GM19452 (cell line): ENCODE data around the gene HSPA1L.
"Not testable (repeated sequence)": the region's sequence is repeated elsewhere in the genome, so short reads cannot be mapped to it uniquely, and the experiment has no call there.

Source experiments
- ATAC-seq: cut with Tn5 transposase; IDR thresholded peaks from one replicate; pipeline ENCODE4 v1.9.1; 2021; ENCODE audit not compliant: unreplicated experiment

Gene HSPA1L

GRCh38 chr6:31815025-31815838 is at the start of gene HSPA1L, which contains the start of gene HSPA1A:
HSPA1L (minus strand) TSS chr6:31815283; CDS start chr6:31811972, 3,311 bp downstream.
HSPA1A (plus strand) TSS chr6:31815543; CDS start chr6:31815757, 214 bp downstream.
- no peak for ATAC-seq

DNA sequence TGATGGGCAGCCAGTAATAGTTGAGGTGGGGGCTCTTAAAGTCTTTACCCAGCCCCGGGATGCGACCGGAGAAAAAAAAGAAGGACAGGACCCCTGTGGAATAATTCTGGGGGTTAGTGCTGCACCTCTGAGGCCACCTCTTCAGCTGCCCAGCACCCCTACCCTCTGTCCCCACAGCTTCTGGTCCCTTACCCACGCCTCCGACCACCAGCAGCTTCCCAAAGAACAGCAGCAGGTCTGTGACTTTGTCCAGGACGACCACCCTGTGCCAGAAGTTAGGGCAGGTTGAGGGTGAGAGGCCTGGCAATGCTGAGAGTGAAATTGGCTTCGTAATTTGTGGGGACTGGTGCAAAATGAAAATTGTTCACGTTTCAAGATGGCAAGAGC is 49.7 kb upstream of the HSPA1L start:
- ATAC-seq, result no peak

GRCh38 chr6:31864123-31864562 is 49.1 kb upstream of the HSPA1L start:
- not testable (repeated sequence) for ATAC-seq

DNA sequence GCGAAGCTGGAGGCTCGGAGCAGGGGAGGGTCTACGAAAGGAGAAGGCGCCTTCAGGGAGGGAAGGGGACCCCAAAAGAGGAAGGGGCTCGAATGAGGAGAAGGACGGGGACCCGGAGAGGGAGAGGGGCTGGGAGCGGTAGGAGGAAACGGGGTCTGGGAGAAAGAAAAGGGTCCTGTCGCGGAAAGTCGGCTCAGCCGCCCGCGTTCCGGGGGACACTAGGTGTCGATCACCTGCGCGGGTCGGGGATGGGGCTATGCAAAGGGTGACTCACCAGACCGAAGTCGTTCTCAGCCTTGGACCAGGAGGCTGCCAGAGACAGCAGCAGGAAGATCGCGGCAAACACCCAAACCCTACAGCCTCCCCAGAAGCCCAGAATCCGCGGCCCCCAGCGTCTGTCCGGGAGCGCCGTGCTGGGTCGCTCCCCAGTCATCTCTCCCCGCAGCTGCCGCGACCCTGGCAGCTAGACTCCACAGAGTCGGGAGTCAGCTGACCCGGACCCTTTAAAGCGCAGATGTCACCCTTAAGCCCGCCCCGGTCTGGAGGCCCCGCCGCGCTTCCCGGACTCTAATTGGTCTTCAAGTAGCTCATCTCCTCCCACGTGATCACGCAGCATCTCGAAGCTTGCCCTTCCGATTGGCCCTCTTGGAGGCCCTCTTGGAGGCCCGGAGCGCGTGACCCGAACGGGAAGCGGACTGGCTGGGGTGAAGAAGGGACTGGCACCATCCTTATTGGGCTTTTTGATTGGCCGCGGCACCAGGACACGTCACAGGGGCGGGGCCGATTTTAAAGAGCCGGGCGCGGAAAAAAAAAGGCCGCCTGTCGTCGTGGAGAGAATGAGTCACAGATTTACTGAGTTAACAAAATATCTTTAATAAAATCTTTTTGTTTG is 47.5 kb upstream of the HSPA1L start, which contains the start of gene NEU1:
Gene NEU1 (minus strand): TSS at position 478 of the 892 bp plus-strand sequence. CDS start 45 bp downstream, at position 433.
- peak; percentile 91 for ATAC-seq

- no peak for ATAC-seq
Observed at GRCh38 chr6:31861919-31862343, 46.8 kb upstream of the HSPA1L start.

DNA sequence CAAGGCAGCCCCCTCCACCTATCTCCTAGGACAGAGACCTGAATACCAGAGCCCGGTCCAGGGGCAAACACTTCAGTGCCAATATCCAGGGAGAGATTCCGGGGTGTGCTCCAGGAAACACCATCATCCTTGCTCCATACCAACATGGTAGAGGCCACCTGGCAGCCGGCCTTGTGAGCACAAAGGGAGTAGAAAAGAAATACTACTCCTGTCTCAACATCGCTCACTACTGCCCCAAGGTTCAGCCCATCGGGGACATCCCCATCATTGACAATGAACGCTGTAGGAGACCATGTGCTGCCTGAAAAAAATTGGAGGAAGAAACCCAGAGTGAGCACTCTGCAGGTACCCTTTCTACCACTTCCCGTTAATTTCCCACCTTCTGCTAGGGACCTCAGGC is 46.1 kb upstream of the HSPA1L start:
- no peak for ATAC-seq

GRCh38 chr6:31860349-31860748 is 45.3 kb upstream of the HSPA1L start:
- no peak for ATAC-seq

DNA sequence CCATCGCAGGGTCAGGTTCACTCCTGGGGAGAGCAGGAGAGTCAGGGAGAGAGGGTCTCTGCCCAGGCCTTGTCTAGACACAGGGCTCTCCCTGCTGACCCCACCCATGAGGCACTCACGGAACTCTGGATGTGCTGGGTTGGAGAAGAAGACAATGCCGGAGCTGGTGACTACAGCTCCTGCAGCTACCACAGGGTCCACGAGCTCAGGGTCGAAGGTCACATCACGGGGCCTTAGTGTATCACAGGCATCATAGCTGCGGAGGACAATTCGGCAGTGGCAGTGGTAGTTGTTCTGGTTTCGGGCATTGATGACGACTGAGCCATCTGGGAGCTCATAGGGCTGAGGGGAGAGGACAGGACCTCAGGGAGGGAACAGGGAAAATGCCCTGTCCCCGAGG is 44.8 kb upstream of the HSPA1L start:
- ATAC-seq, result no peak

GRCh38 chr6:31858707-31859106 is 43.6 kb upstream of the HSPA1L start:
- ATAC-seq, result no peak

GRCh38 chr6:31857774-31858173 is 42.7 kb upstream of the HSPA1L start:
- not testable (repeated sequence) for ATAC-seq

- ATAC-seq, result not testable (repeated sequence)
Observed at GRCh38 chr6:31851980-31852718, 37.1 kb upstream of the HSPA1L start.

DNA sequence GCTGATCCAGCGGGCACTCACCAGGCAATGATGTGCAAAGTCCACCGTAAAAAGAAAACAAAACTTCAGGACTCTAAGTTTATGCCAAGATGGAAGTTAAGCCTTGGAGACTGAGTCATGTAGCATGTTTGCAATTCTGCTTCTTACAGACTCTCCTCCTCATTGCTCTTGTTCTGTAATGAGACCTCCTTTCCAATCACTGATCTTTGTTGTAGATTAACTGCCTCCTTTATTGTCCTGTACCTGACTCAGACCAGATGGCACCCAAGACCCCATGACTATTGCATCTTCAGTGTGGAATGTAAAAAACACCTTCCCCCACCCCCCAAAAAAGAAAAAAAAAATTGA is 36.4 kb upstream of the HSPA1L start:
- no peak for ATAC-seq

- ATAC-seq, result no peak
Observed at GRCh38 chr6:31850765-31851484, 35.8 kb upstream of the HSPA1L start.

GRCh38 chr6:31847276-31847978 is 32.3 kb upstream of the HSPA1L start:
- ATAC-seq, result no peak

- ATAC-seq, result no peak
Observed at GRCh38 chr6:31844507-31844906, 29.4 kb upstream of the HSPA1L start.

- ATAC-seq, result no peak
Observed at GRCh38 chr6:31842053-31842452, 27.0 kb upstream of the HSPA1L start.

- not testable (repeated sequence) for ATAC-seq
Observed at GRCh38 chr6:31839779-31840126, 24.7 kb upstream of the HSPA1L start.

GRCh38 chr6:31838968-31839367 is 23.9 kb upstream of the HSPA1L start:
- ATAC-seq, result no peak

GRCh38 chr6:31838114-31838553 is 23.1 kb upstream of the HSPA1L start:
- ATAC-seq, result not testable (repeated sequence)
